K562 (cell line): ENCODE data around the gene MYO1E. TPM values are rescaled to one million over a fixed set of nuclear protein-coding genes. Genes with fewer than 3 reads are reported as not detected.

Source experiments
- ATAC-seq: fragments of 200-7000 bp; cut with Tn5 transposase; 3 replicates; pipeline ENCODE4 v1.9.1; 2020; ENCODE audit warnings: moderate library complexity
- BruUV-seq: library from RNA; stranded (reverse); fragments of 400-500 nt; replicated peaks from 2 replicates; lab custom pipeline; 2021; lab: Mats Ljungman, UMichigan
- CTCF ChIA-PET: fragments of 300-600 bp; formaldehyde crosslinking; extraction: SDS; loops from one replicate; lab custom pipeline; 2021; ENCODE audit warnings: low intra/inter-chr PET ratio; lab: Yijun Ruan, JAX
- POLR2A ChIA-PET: fragments of 300-600, 350-650 bp; sonication (Branson Sonifier 250); formaldehyde crosslinking; extraction: SDS; loops from one replicate; lab custom pipeline; 2021; ENCODE audit warnings: antibody characterized with exemption, inconsistent platforms; lab: Yijun Ruan, JAX
- DNase-seq, 4 experiments: peaks; one replicate each; pipeline versions ENCODE4 v3.0.0 to v3.0.0-alpha.2; 2011 to 2018; ENCODE audit warnings: low spot score in 3 of 4, mixed read lengths in 3 of 4; ENCODE audit errors: extremely low read depth in 1 of 4
- FAIRE-seq: peaks from 2 replicates; lab custom pipeline; 2011; peaks lifted over from hg19 to GRCh38; lab: Jason Lieb, UNC
- H2AFZ ChIP-seq: 2 replicates; pipeline ENCODE4 v1.6.0; 2011; ENCODE audit warnings: low read depth, low read length, control low read depth, inconsistent platforms
- H3K27ac ChIP-seq: fragments of 200-600 bp; 3 replicates; pipeline ENCODE4 v1.8.0; 2011; ENCODE audit warnings: low read depth, mild to moderate bottlenecking, control low read depth, inconsistent platforms, low read length, moderate library complexity, mixed read lengths; ENCODE audit errors: extremely low read depth
- H3K27me3 ChIP-seq, 2 experiments: fragments of 300-600 bp in 1 of 2; 2 replicates in 1 of 2; 3 replicates in 1 of 2; pipeline versions ENCODE4 v1.6.0 to v1.8.0; 2011; ENCODE audit warnings: inconsistent platforms in 2 of 2, low read length in 2 of 2, mild to moderate bottlenecking in 1 of 2, mixed read lengths in 1 of 2, moderate library complexity in 1 of 2; ENCODE audit not compliant: control insufficient read depth in 2 of 2, insufficient read depth in 2 of 2
- H3K36me3 ChIP-seq: fragments of 300-600 bp; 3 replicates; pipeline ENCODE4 v1.8.0; 2011; ENCODE audit warnings: mild to moderate bottlenecking, low read length, inconsistent platforms; ENCODE audit not compliant: control insufficient read depth, insufficient read depth
- H3K4me1 ChIP-seq, 2 experiments: fragments of 200-600 bp in 1 of 2; replicated peaks in 1 of 2; 2 replicates in 1 of 2; 3 replicates in 1 of 2; pipeline versions ENCODE4 v1.5.1 to v1.8.0; 2011; ENCODE audit warnings: inconsistent platforms in 2 of 2, low read length in 2 of 2, mild to moderate bottlenecking in 1 of 2, mixed read lengths in 1 of 2, moderate library complexity in 1 of 2; ENCODE audit not compliant: control insufficient read depth in 2 of 2, insufficient read depth in 2 of 2
- H3K4me2 ChIP-seq: 2 replicates; pipeline ENCODE4 v1.6.1; 2011; ENCODE audit warnings: low read length, control low read depth, inconsistent platforms, mixed read lengths; ENCODE audit not compliant: insufficient read depth
- H3K4me3 ChIP-seq: fragments of 200-600 bp; sonication (generic), shearing (Covaris generic); 2 replicates; pipeline ENCODE4 v1.5.1; 2016; ENCODE audit warnings: control low read depth, inconsistent platforms
- H3K79me2 ChIP-seq: fragments of 200-600 bp; 3 replicates; pipeline ENCODE4 v1.8.0; 2011; ENCODE audit warnings: low read length, inconsistent platforms; ENCODE audit not compliant: control insufficient read depth, insufficient read depth
- H3K9ac ChIP-seq, 2 experiments: 2 replicates each; pipeline versions ENCODE4 v1.6.0 to v1.6.1; 2011; ENCODE audit warnings: low read depth in 2 of 2, low read length in 2 of 2, control low read depth in 1 of 2, inconsistent platforms in 1 of 2, mild to moderate bottlenecking in 1 of 2, mixed read lengths in 1 of 2; ENCODE audit not compliant: insufficient read depth in 1 of 2
- H3K9me1 ChIP-seq: one replicate; pipeline ENCODE4 v1.6.0; 2011; ENCODE audit warnings: inconsistent platforms, mild to moderate bottlenecking, low read length, moderate library complexity; ENCODE audit not compliant: control insufficient read depth, insufficient read depth
- H3K9me3 ChIP-seq: replicated peaks from 2 replicates; pipeline ENCODE4 v1.5.1; 2011; ENCODE audit warnings: low read depth, low read length, inconsistent platforms; ENCODE audit not compliant: control insufficient read depth, insufficient read depth
- H4K20me1 ChIP-seq: replicated peaks from 2 replicates; pipeline ENCODE4 v1.6.1; 2011; ENCODE audit warnings: low read length, inconsistent platforms, mixed read lengths; ENCODE audit not compliant: control insufficient read depth, insufficient read depth
- ARID2 ChIP-seq: fragments of 450-650 bp; IDR thresholded peaks from 2 replicates; pipeline ENCODE4 v1.6.1; 2017; ENCODE audit warnings: antibody characterized with exemption, mild to moderate bottlenecking
- BDP1 ChIP-seq: IDR thresholded peaks from 3 replicates; pipeline ENCODE4 v1.6.1; 2011; ENCODE audit not compliant: insufficient read length, insufficient read depth
- CBX3 ChIP-seq, 2 experiments: IDR thresholded peaks; 1 replicate in 1 of 2; 2 replicates in 1 of 2; pipeline ENCODE4 v1.6.1; 2012; ENCODE audit warnings: inconsistent platforms in 2 of 2, low read length in 2 of 2, borderline replicate concordance in 1 of 2, control low read depth in 1 of 2
- E2F3 ChIP-seq: fragments of 250-450 bp; sonication (Bioruptor Pico); IDR thresholded peaks from 2 replicates; pipeline ENCODE4 v1.4.0; 2020; ENCODE audit warnings: mild to moderate bottlenecking
- ELF2 ChIP-seq: fragments of 250-450 bp; sonication (Bioruptor Pico); IDR thresholded peaks from 2 replicates; pipeline ENCODE4 v1.5.0; 2021; ENCODE audit warnings: mild to moderate bottlenecking
- FIP1L1 ChIP-seq: fragments of 200-400 bp; formaldehyde crosslinking; IDR thresholded peaks from 2 replicates; pipeline ENCODE4 v1.6.1; 2018; ENCODE audit warnings: mild to moderate bottlenecking, low read depth, low read length; ENCODE audit not compliant: poor library complexity, severe bottlenecking
- GABPA ChIP-seq: fragments of 200-800 bp; sonication (Bioruptor generic); conservative IDR thresholded peaks from 2 replicates; pipeline ENCODE4 v1.6.1; 2016; ENCODE audit warnings: low read depth, missing genetic modification characterization, missing compliant biosample characterization
- GTF2B ChIP-seq: IDR thresholded peaks from 2 replicates; pipeline ENCODE4 v1.6.1; 2011; ENCODE audit not compliant: insufficient read length; ENCODE audit errors: extremely low read depth
- MEF2A ChIP-seq: IDR thresholded peaks from 2 replicates; pipeline ENCODE4 v1.6.1; 2011; ENCODE audit warnings: low read depth, mild to moderate bottlenecking, low read length, moderate library complexity; ENCODE audit not compliant: control insufficient read depth
- NR2F6 ChIP-seq: fragments of 450-650 bp; formaldehyde crosslinking; IDR thresholded peaks from 2 replicates; pipeline ENCODE4 v1.4.0; 2020; ENCODE audit warnings: mild to moderate bottlenecking
- NR4A1 ChIP-seq, 2 experiments: fragments of 250-450 bp in 1 of 2; fragments of 450-650 bp in 1 of 2; sonication (Bioruptor Pico) in 1 of 2; IDR thresholded peaks; 2 replicates each; pipeline versions ENCODE4 v1.4.0 to v1.6.1; 2016 to 2020; ENCODE audit warnings: mild to moderate bottlenecking in 2 of 2, missing compliant biosample characterization in 1 of 2, missing genetic modification characterization in 1 of 2, moderate library complexity in 1 of 2
- PPARD ChIP-seq: fragments of 250-450 bp; sonication (Bioruptor Pico); IDR thresholded peaks from 2 replicates; pipeline ENCODE4 v1.8.0; 2022; ENCODE audit warnings: inconsistent platforms, mild to moderate bottlenecking, moderate library complexity
- RBM15 ChIP-seq: fragments of 200-400 bp; formaldehyde crosslinking; IDR thresholded peaks from 2 replicates; pipeline ENCODE4 v1.6.1; 2018; ENCODE audit warnings: mild to moderate bottlenecking, low read length, moderate library complexity; ENCODE audit not compliant: insufficient read depth
- ZNF239 ChIP-seq: fragments of 250-450 bp; sonication (Bioruptor Pico); IDR thresholded peaks from 2 replicates; pipeline ENCODE4 v1.4.0; 2020; ENCODE audit warnings: mild to moderate bottlenecking
- WGBS: fragments of 100-300 bp; shearing (Covaris generic); methylation state at CpG from one replicate; pipeline ENCODE4 v1.1.6; 2016; ENCODE audit warnings: low coverage, mixed read lengths; ENCODE audit not compliant: insufficient coverage; ENCODE audit errors: missing lambda C conversion rate; 5-methylcytosine and 5-hydroxymethylcytosine counted together
- in situ Hi-C: fragments of 300-500 bp; cut with MboI; formaldehyde crosslinking; loops from 4 replicates; pipeline ENCODE4 v1.15.0; 2018; ENCODE audit warnings: inconsistent platforms, mixed read lengths
- intact Hi-C: fragments of 100-400 bp; cut with micrococcal nuclease; formaldehyde crosslinking; loops from 2 replicates; pipeline ENCODE4 v1.14.2; 2022
- polyA plus RNA-seq, 8 experiments: library from polyadenylated mRNA; depleted of rRNA in 4 of 8; stranded (reverse) in 5 of 8; unstranded in 3 of 8; fragments of >200 nt; fragmentation: Nextera tagmentation in 2 of 8; fragmentation: Illumina TruSeq in 1 of 8; extraction: Ambion mirVana in 2 of 8; extraction: Trizol in 1 of 8; gene quantifications; 2 replicates each; pipeline versions ENCODE4 v1.2.1 to v1.2.3, GENCODE V29; 2011 to 2014; ENCODE audit warnings: inconsistent platforms in 1 of 8, missing spikeins in 1 of 8
- total RNA-seq, 7 experiments: library from RNA; depleted of rRNA in 6 of 7; stranded (reverse); fragments of >200 nt in 6 of 7; fragmentation: Illumina TruSeq in 2 of 7; extraction: Trizol in 2 of 7; gene quantifications; 2 replicates each; pipeline versions ENCODE4 v1.2.1 to v1.2.3, GENCODE V29; 2011 to 2021; ENCODE audit warnings: low replicate concordance in 1 of 7
- TF ChIP-seq, protein P1 (sequence below): sonication (generic); formaldehyde crosslinking; IDR thresholded peaks from 2 replicates; pipeline ENCODE4 v1.8.0; 2022; ENCODE audit warnings: mild to moderate bottlenecking, low read depth, missing genetic modification reagents
- TF ChIP-seq, protein P2 (sequence below): fragments of 150-350 bp; conservative IDR thresholded peaks from 2 replicates; pipeline ENCODE4 v1.6.1; 2014; ENCODE audit warnings: low read length
- TF ChIP-seq, protein P3 (sequence below): fragments of 450-650 bp; IDR thresholded peaks from 2 replicates; pipeline ENCODE4 v1.6.1; 2018; ENCODE audit warnings: mild to moderate bottlenecking, low read depth; ENCODE audit not compliant: partially characterized antibody

MYO1E gene
- total and polyA plus RNA-seq, 9 of the 15 experiments (the other 6 are each of a cell fraction or from before 2014, with no cell fraction given), result under 0.01 to 0.44 (median 0.01) TPM; not detected in 6

GRCh38 chr15:59347915-59348314 is 24.8 kb downstream of the MYO1E start:
- Histone ChIP-seq H3K9me3 (no peaks in the 10 kb centered on the region), H4K20me1 (no peaks in the 10 kb centered on the region), H3K36me3 (no peaks in the 10 kb centered on the region), H3K27ac (no peak overlapping the region), H3K9me1 (no peaks in the 10 kb centered on the region), H3K4me2 (no peak overlapping the region), H3K79me2 (no peaks in the 10 kb centered on the region), H3K4me3 (no peak overlapping the region), H3K4me1 (no peaks in the 10 kb centered on the region), H2AFZ (no peak overlapping the region), H3K9ac (no peak overlapping the region), H3K27me3 (peaks cover 23 to 35% of the 10 kb centered on the region in 2 experiments; a peak in 4 of 5 replicates)
- 1% methylated on average over 5 of the region's 5 CpGs for WGBS
- no peak for ATAC-seq
- DNase-seq, result no peak
- ChIA-PET POLR2A (no interaction called here), CTCF (no interaction called here)
- no peak for TF ChIP-seq FIP1L1
- no peak for TF ChIP-seq ARID2
- TF ChIP-seq, protein P1, sequence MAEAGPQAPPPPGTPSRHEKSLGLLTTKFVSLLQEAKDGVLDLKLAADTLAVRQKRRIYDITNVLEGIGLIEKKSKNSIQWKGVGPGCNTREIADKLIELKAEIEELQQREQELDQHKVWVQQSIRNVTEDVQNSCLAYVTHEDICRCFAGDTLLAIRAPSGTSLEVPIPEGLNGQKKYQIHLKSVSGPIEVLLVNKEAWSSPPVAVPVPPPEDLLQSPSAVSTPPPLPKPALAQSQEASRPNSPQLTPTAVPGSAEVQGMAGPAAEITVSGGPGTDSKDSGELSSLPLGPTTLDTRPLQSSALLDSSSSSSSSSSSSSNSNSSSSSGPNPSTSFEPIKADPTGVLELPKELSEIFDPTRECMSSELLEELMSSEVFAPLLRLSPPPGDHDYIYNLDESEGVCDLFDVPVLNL (CRISPR knock-in tag), result no peak
- no peak for TF ChIP-seq NR4A1 (CRISPR knock-in tag; IDR thresholded peaks at IDR 0.05)
- TF ChIP-seq NR4A1 (tag; IDR thresholded peaks at IDR 0.05), result no peak
- TF ChIP-seq GABPA (tag), result no peak
- TF ChIP-seq ZNF239 (CRISPR knock-in tag), result no peak
- no peak for TF ChIP-seq CBX3 (IDR thresholded peaks at IDR 0.05; ENCODE audit: borderline replicate concordance in 1 of 2, low read length in 2 of 2)
- no peak for TF ChIP-seq PPARD
- TF ChIP-seq ELF2 (CRISPR knock-in tag), result no peak
- TF ChIP-seq E2F3 (CRISPR knock-in tag), result no peak
- TF ChIP-seq, protein P2, sequence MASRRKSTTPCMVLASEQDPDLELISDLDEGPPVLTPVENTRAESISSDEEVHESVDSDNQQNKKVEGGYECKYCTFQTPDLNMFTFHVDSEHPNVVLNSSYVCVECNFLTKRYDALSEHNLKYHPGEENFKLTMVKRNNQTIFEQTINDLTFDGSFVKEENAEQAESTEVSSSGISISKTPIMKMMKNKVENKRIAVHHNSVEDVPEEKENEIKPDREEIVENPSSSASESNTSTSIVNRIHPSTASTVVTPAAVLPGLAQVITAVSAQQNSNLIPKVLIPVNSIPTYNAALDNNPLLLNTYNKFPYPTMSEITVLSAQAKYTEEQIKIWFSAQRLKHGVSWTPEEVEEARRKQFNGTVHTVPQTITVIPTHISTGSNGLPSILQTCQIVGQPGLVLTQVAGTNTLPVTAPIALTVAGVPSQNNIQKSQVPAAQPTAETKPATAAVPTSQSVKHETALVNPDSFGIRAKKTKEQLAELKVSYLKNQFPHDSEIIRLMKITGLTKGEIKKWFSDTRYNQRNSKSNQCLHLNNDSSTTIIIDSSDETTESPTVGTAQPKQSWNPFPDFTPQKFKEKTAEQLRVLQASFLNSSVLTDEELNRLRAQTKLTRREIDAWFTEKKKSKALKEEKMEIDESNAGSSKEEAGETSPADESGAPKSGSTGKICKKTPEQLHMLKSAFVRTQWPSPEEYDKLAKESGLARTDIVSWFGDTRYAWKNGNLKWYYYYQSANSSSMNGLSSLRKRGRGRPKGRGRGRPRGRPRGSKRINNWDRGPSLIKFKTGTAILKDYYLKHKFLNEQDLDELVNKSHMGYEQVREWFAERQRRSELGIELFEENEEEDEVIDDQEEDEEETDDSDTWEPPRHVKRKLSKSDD, result no peak
- TF ChIP-seq MEF2A, result no peak
- TF ChIP-seq BDP1, result no peak
- no peak for TF ChIP-seq RBM15
- TF ChIP-seq NR2F6 (CRISPR knock-in tag), result no peak
- TF ChIP-seq, protein P3, sequence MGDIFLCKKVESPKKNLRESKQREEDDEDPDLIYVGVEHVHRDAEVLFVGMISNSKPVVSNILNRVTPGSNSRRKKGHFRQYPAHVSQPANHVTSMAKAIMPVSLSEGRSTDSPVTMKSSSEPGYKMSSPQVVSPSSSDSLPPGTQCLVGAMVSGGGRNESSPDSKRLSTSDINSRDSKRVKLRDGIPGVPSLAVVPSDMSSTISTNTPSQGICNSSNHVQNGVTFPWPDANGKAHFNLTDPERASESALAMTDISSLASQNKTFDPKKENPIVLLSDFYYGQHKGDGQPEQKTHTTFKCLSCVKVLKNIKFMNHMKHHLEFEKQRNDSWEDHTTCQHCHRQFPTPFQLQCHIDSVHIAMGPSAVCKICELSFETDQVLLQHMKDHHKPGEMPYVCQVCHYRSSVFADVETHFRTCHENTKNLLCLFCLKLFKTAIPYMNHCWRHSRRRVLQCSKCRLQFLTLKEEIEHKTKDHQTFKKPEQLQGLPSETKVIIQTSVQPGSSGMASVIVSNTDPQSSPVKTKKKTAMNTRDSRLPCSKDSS, result no peak
- TF ChIP-seq GTF2B, result no peak
- intact Hi-C loops, result no loop called here
- no TSS peak for BruUV-seq
- FAIRE-seq, result no peak
- in situ Hi-C loops, result no loop called here
